Upper lobe of right lung (tissue), 1 donor: ENCODE results near the gene STARD13. TPM values are rescaled to one million over a fixed set of nuclear protein-coding genes. Genes with fewer than 3 reads are reported as not detected.
A peak's percentile ranks its signal among the peaks of the same experiment; 100 is the strongest.

Experiments
- ATAC-seq: fragments of 200-7000 bp; cut with Tn5 transposase; one replicate; pipeline ENCODE4 v1.9.1; 2020; ENCODE audit warnings: mild to moderate bottlenecking, moderate library complexity
- DNase-seq: peaks from one replicate; pipeline ENCODE4 v3.0.0-alpha.2; 2020
- H3K27ac ChIP-seq: fragments of 200-600 bp; one replicate; pipeline ENCODE4 v1.8.0; 2022
- H3K27me3 ChIP-seq: fragments of 200-600 bp; one replicate; pipeline ENCODE4 v1.8.0; 2022; ENCODE audit warnings: mild to moderate bottlenecking
- H3K36me3 ChIP-seq: fragments of 200-600 bp; one replicate; pipeline ENCODE4 v1.8.0; 2022
- H3K4me1 ChIP-seq: fragments of 200-600 bp; one replicate; pipeline ENCODE4 v1.8.0; 2022
- H3K4me3 ChIP-seq: fragments of 200-600 bp; one replicate; pipeline ENCODE4 v1.8.0; 2022; ENCODE audit warnings: mild to moderate bottlenecking
- H3K9me3 ChIP-seq: fragments of 200-600 bp; one replicate; pipeline ENCODE4 v1.8.0; 2022
- CTCF ChIP-seq: fragments of 200-600 bp; IDR thresholded peaks from one replicate; pipeline ENCODE4 v1.8.0; 2022; ENCODE audit warnings: antibody characterized with exemption
- intact Hi-C: fragments of 100-400 bp; cut with DNase I; formaldehyde crosslinking; loops from one replicate; pipeline ENCODE4 v1.11.0; 2022
- total RNA-seq: library from RNA; stranded (reverse); fragmentation: NEBNext Ultra II Directional; extraction: Animal tissue kit (Norgen Biotek cat#: 25700); gene quantifications from one replicate; pipeline ENCODE4 v1.2.1, GENCODE V29; 2021
- donor health status: DM: no; HTN: yes; CAD: no; lungs with severe emphysema.

The STARD13 gene
- total RNA-seq, 1 donor from 2014 or later, result 60.4 TPM

GRCh38 chr13:33129886-33130285 lies 155.7 kb downstream of the STARD13 start:
- ATAC-seq (no peak), DNase-seq (no peak)
- Histone ChIP-seq H3K4me3 (no peak overlapping the region), H3K27ac (no peak overlapping the region), H3K9me3 (no peaks in the 10 kb centered on the region), H3K36me3 (peaks cover 21% of the 10 kb centered on the region), H3K4me1 (peaks cover 30% of the 10 kb centered on the region), H3K27me3 (no peaks in the 10 kb centered on the region)
- intact Hi-C loops, result no loop called here
- no peak for TF ChIP-seq CTCF

- H3K9me3 ChIP-seq, result no peaks in the 10 kb centered on the region
- no peaks in the 10 kb centered on the region for H3K27me3 ChIP-seq
- intact Hi-C loops, result no loop called here
- H3K36me3 ChIP-seq, result peaks cover 19% of the 10 kb centered on the region
- peaks cover 32% of the 10 kb centered on the region for H3K4me1 ChIP-seq
- no peak overlapping the region for H3K4me3 ChIP-seq
- TF ChIP-seq CTCF, result no peak
- no peak for ATAC-seq
- no peak for DNase-seq
- no peak overlapping the region for H3K27ac ChIP-seq
These were observed 156.3 kb downstream of the STARD13 start for GRCh38 chr13:33129094-33129832.

- H3K36me3 ChIP-seq, result peaks cover 19% of the 10 kb centered on the region
- no peaks in the 10 kb centered on the region for H3K9me3 ChIP-seq
- H3K4me1 ChIP-seq, result peaks cover 43% of the 10 kb centered on the region
- no peak for DNase-seq
- no peak overlapping the region for H3K4me3 ChIP-seq
- TF ChIP-seq CTCF, result no peak
- intact Hi-C loops, result no loop called here
- no peaks in the 10 kb centered on the region for H3K27me3 ChIP-seq
- no peak for ATAC-seq
- peak overlapping the region; percentile 20 for H3K27ac ChIP-seq
These were observed 157.4 kb downstream of the STARD13 start for GRCh38 chr13:33128134-33128533.

- H3K36me3 ChIP-seq, result peaks cover 22% of the 10 kb centered on the region
- DNase-seq (no peak), ATAC-seq (no peak)
- no peak for TF ChIP-seq CTCF
- intact Hi-C loops, result no loop called here
- no peaks in the 10 kb centered on the region for H3K27me3 ChIP-seq
- peaks cover 52% of the 10 kb centered on the region for H3K4me1 ChIP-seq
- no peak overlapping the region for H3K4me3 ChIP-seq
- peak overlapping the region; percentile 20 for H3K27ac ChIP-seq
- no peaks in the 10 kb centered on the region for H3K9me3 ChIP-seq
These were observed 158.5 kb downstream of the STARD13 start for GRCh38 chr13:33127009-33127551.

- no peak for TF ChIP-seq CTCF
- peaks cover 52% of the 10 kb centered on the region for H3K4me1 ChIP-seq
- no peaks in the 10 kb centered on the region for H3K27me3 ChIP-seq
- H3K36me3 ChIP-seq, result peaks cover 24% of the 10 kb centered on the region
- ATAC-seq (peak; percentile 84), DNase-seq (no peak)
- intact Hi-C loops, result no loop called here
- H3K9me3 ChIP-seq, result no peaks in the 10 kb centered on the region
- peak overlapping the region; percentile 49 for H3K27ac ChIP-seq
- H3K4me3 ChIP-seq, result no peak overlapping the region
These were observed 159.6 kb downstream of the STARD13 start for GRCh38 chr13:33125821-33126570.
